CD4-positive, alpha-beta T cell (primary cell): Measurements from ENCODE around the gene CDK14. TPM values are rescaled to one million over a fixed set of nuclear protein-coding genes. Genes with fewer than 3 reads are reported as not detected.

Experiments
- ATAC-seq: fragments of 200-7000 bp; cut with Tn5 transposase; one replicate; pipeline ENCODE4 v1.10.0; 2022; ENCODE audit warnings: mild to moderate bottlenecking; ENCODE audit not compliant: poor library complexity
- CTCF ChIA-PET: fragments of 350-600 bp; sonication (Branson Sonifier 250); formaldehyde crosslinking; loops from one replicate; lab custom pipeline; 2021; ENCODE audit warnings: antibody characterized with exemption, inconsistent platforms; lab: Charles Lee
- POLR2A ChIA-PET: fragments of 350-600 bp; sonication (Branson Sonifier 250); formaldehyde crosslinking; loops from one replicate; lab custom pipeline; 2021; ENCODE audit warnings: antibody characterized with exemption, inconsistent platforms; lab: Charles Lee
- DNase-seq, 14 experiments: peaks; one replicate each; pipeline ENCODE4 v3.0.0-alpha.2; 2013 to 2020; ENCODE audit warnings: mixed read lengths in 2 of 14
- H3K27ac ChIP-seq, 2 donors: one replicate each; pipeline versions ENCODE4 v1.5.1 to v1.7.0; 2013; ENCODE audit warnings: low read length in 2 of 2, low read depth in 1 of 2, mild to moderate bottlenecking in 1 of 2
- H3K27me3 ChIP-seq, 2 experiments: 1 replicate in 1 of 2; 2 replicates in 1 of 2; pipeline versions ENCODE4 v1.6.1 to v1.7.0; 2013; ENCODE audit warnings: low read length in 2 of 2, control low read depth in 1 of 2, mild to moderate bottlenecking in 1 of 2, moderate library complexity in 1 of 2; ENCODE audit not compliant: insufficient read depth in 2 of 2, control insufficient read depth in 1 of 2
- H3K36me3 ChIP-seq: one replicate; pipeline ENCODE4 v1.6.1; 2013; ENCODE audit warnings: low read length, control low read depth; ENCODE audit not compliant: insufficient read depth
- H3K4me1 ChIP-seq: one replicate; pipeline ENCODE4 v1.6.1; 2013; ENCODE audit warnings: low read length, control low read depth; ENCODE audit not compliant: insufficient read depth
- H3K4me3 ChIP-seq: one replicate; pipeline ENCODE4 v1.5.1; 2013; ENCODE audit warnings: mild to moderate bottlenecking, low read length, moderate library complexity
- H3K9me3 ChIP-seq, 2 experiments: 1 replicate in 1 of 2; 2 replicates in 1 of 2; pipeline versions ENCODE4 v1.6.1 to v1.7.0; 2013; ENCODE audit warnings: low read length in 2 of 2, mild to moderate bottlenecking in 2 of 2, control low read depth in 1 of 2, moderate library complexity in 1 of 2; ENCODE audit not compliant: control insufficient read depth in 1 of 2, insufficient read depth in 1 of 2
- H3K27ac Mint-ChIP-seq: one replicate; pipeline ENCODE4 v1.8.0; 2020; ENCODE audit warnings: mixed read lengths
- H3K27me3 Mint-ChIP-seq: one replicate; pipeline ENCODE4 v1.8.0; 2021; ENCODE audit warnings: mixed read lengths
- H3K36me3 Mint-ChIP-seq: one replicate; pipeline ENCODE4 v1.8.0; 2021; ENCODE audit warnings: low read depth, mixed read lengths
- H3K4me1 Mint-ChIP-seq: one replicate; pipeline ENCODE4 v1.8.0; 2021; ENCODE audit warnings: low read depth, mixed read lengths
- H3K4me3 Mint-ChIP-seq: one replicate; pipeline ENCODE4 v1.8.0; 2020; ENCODE audit warnings: mild to moderate bottlenecking, mixed read lengths
- H3K9me3 Mint-ChIP-seq: one replicate; pipeline ENCODE4 v1.8.0; 2020; ENCODE audit warnings: mixed read lengths
- intact Hi-C, 2 experiments: fragments of 100-400 bp; cut with DNase I in 1 of 2; cut with micrococcal nuclease in 1 of 2; formaldehyde crosslinking; loops; one replicate each; pipeline versions ENCODE4 v1.15.1 to v1.9.0; 2023 to 2025; cut with DNase I, micrococcal nuclease
- total RNA-seq, 174 experiments: library from RNA in 2 of 174; stranded (reverse) in 2 of 174; gene quantifications; one replicate each; pipeline ENCODE4 v1.2.3 and lab custom pipeline; 2021 to 2026
- TF ChIP-seq, protein P1 (sequence below): fragments of 200-600 bp; IDR thresholded peaks from one replicate; pipeline ENCODE4 v1.8.0; 2022; ENCODE audit warnings: antibody characterized with exemption, mild to moderate bottlenecking

CDK14 gene
- total RNA-seq, 2 experiments from 2014 or later: 0.45 to 0.47 TPM

DNA sequence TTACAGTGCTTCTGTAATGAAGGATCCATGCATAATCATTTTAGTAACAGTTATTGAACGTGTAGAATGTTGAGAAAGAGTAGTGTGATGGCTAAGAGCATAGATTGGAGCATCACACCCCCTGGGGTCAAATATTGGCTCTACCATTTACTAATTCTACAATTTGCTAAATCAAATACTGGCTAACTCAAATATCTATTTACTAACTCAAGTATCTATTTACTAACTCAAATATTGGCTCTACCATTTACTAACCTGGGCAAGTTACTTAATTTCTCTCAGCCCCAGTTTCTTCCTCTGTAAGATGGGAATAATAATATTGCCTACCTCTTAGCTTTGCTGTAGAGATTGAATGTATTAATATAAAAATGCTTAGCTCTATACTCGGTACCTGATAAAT, 64.0 kb downstream of the CDK14 start:
- no peaks in the 10 kb centered on the region for H3K27me3 Mint-ChIP-seq
- Histone ChIP-seq H3K36me3 (no peaks in the 10 kb centered on the region), H3K4me3 (no peak overlapping the region), H3K27ac (no peak overlapping the region), H3K27me3 (no peaks in the 10 kb centered on the region), H3K4me1 (no peaks in the 10 kb centered on the region), H3K9me3 (peaks cover 0 to 3% of the 10 kb centered on the region in 2 experiments)
- no peaks in the 10 kb centered on the region for H3K4me1 Mint-ChIP-seq
- H3K4me3 Mint-ChIP-seq: no peak overlapping the region
- DNase-seq (no peak), ATAC-seq (no peak)
- ChIA-PET POLR2A (no interaction called here), CTCF (no interaction called here)
- H3K36me3 Mint-ChIP-seq: no peaks in the 10 kb centered on the region
- TF ChIP-seq, protein P1, sequence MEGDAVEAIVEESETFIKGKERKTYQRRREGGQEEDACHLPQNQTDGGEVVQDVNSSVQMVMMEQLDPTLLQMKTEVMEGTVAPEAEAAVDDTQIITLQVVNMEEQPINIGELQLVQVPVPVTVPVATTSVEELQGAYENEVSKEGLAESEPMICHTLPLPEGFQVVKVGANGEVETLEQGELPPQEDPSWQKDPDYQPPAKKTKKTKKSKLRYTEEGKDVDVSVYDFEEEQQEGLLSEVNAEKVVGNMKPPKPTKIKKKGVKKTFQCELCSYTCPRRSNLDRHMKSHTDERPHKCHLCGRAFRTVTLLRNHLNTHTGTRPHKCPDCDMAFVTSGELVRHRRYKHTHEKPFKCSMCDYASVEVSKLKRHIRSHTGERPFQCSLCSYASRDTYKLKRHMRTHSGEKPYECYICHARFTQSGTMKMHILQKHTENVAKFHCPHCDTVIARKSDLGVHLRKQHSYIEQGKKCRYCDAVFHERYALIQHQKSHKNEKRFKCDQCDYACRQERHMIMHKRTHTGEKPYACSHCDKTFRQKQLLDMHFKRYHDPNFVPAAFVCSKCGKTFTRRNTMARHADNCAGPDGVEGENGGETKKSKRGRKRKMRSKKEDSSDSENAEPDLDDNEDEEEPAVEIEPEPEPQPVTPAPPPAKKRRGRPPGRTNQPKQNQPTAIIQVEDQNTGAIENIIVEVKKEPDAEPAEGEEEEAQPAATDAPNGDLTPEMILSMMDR: no peak
- peaks cover 2% of the 10 kb centered on the region for H3K9me3 Mint-ChIP-seq
- no peak overlapping the region for H3K27ac Mint-ChIP-seq
- intact Hi-C loops: no loop called here

DNA sequence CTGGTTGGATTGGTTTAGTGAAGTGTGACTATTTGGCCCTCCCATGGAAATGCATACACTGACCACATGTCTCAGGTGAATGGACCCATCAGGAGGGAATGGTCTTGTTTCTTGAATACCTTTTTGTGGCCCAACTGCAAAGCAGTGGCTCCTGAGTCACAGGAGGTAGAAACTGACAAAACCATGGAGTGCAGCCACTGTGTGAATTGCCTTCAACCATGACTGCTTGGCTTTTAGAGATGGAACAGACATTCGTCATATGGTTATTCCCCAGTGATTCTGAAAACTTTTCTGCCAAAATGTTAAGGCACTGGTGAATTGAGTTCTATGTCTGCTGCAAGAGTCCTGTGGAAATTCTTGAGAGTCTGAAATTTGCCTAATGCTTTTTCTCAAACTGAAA, 64.7 kb downstream of the CDK14 start:
- H3K4me1 ChIP-seq: no peaks in the 10 kb centered on the region
- no peaks in the 10 kb centered on the region for H3K36me3 Mint-ChIP-seq
- H3K4me1 Mint-ChIP-seq: no peaks in the 10 kb centered on the region
- H3K4me3 ChIP-seq: no peak overlapping the region
- no peak overlapping the region for H3K27ac Mint-ChIP-seq
- H3K9me3 ChIP-seq: peaks cover 0 to 3% of the 10 kb centered on the region in 2 experiments
- TF ChIP-seq, protein P1: no peak
- H3K36me3 ChIP-seq: no peaks in the 10 kb centered on the region
- ChIA-PET CTCF (no interaction called here), POLR2A (no interaction called here)
- H3K27me3 ChIP-seq: no peaks in the 10 kb centered on the region
- H3K9me3 Mint-ChIP-seq: peaks cover 2% of the 10 kb centered on the region
- no peak for DNase-seq
- no peak for ATAC-seq
- H3K27ac ChIP-seq: no peak overlapping the region
- no peaks in the 10 kb centered on the region for H3K27me3 Mint-ChIP-seq
- intact Hi-C loops: no loop called here
- no peak overlapping the region for H3K4me3 Mint-ChIP-seq

DNA sequence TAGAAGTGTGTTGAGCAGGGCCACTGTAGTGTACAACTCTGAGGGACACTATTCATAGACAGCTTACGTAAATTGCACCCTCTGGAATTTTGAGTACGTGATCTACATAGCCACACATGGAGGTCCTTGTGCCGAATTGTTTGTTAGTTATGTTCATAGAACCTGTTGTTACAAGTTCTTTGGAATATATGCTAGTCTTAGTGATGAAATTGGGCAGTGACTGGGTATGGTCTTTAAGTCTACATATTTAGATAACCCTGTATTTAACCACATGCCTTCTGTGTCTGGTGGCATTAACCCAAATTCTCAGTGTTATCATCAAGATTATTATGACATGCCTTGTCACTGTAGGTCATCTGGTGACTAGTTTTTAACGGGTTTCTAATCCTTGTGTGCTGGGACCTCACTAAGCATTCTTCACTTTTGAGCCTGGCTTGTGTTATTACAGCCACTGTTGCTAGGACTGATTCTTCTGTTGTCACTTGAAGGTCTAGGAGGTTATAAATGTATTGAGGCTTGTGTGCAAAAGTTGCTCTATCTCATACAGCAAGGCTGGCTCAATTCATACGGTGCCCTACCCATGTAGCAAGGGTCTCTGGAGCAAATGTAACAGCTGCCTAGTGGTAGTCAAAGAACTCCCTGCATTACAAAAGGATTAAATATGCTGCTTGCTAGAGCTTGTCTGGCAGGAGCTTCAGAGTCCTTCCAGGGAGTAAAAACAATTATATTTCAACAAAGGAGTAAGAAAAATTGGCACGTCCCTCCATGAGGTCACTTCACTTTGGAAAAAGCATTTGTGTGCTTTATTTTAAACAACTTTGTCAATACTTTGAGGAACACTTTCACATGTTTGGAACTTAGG, 65.4 kb downstream of the CDK14 start:
- no peaks in the 10 kb centered on the region for H3K4me1 Mint-ChIP-seq
- H3K27ac Mint-ChIP-seq: no peak overlapping the region
- no peaks in the 10 kb centered on the region for H3K36me3 Mint-ChIP-seq
- no peak overlapping the region for H3K27ac ChIP-seq
- H3K4me1 ChIP-seq: no peaks in the 10 kb centered on the region
- no peak for DNase-seq
- H3K4me3 Mint-ChIP-seq: no peak overlapping the region
- peaks cover 0 to under 1% of the 10 kb centered on the region in 2 experiments for H3K9me3 ChIP-seq
- H3K9me3 Mint-ChIP-seq: peaks cover 2% of the 10 kb centered on the region
- ChIA-PET CTCF (no interaction called here), POLR2A (no interaction called here)
- no peak for ATAC-seq
- H3K27me3 ChIP-seq: no peaks in the 10 kb centered on the region
- H3K27me3 Mint-ChIP-seq: no peaks in the 10 kb centered on the region
- TF ChIP-seq, protein P1: no peak
- intact Hi-C loops: no loop called here
- H3K36me3 ChIP-seq: no peaks in the 10 kb centered on the region
- H3K4me3 ChIP-seq: no peak overlapping the region
